GM12874 (cell line): ENCODE results near the gene GOLIM4.

Source experiments
- CTCF ChIP-seq: IDR thresholded peaks from 2 replicates; pipeline ENCODE4 v1.5.1; 2011; ENCODE audit warnings: low read depth, mild to moderate bottlenecking, control low read depth, low read length, moderate library complexity; ENCODE audit not compliant: insufficient read depth

GOLIM4 gene

GRCh38 chr3:168034152-168034928, 61.4 kb downstream of the GOLIM4 start:
- TF ChIP-seq CTCF: no peak

GRCh38 chr3:168030577-168030976, 65.1 kb downstream of the GOLIM4 start:
- no peak for TF ChIP-seq CTCF

- no peak for TF ChIP-seq CTCF
Observed at GRCh38 chr3:168029705-168030104, 66.0 kb downstream of the GOLIM4 start.

DNA sequence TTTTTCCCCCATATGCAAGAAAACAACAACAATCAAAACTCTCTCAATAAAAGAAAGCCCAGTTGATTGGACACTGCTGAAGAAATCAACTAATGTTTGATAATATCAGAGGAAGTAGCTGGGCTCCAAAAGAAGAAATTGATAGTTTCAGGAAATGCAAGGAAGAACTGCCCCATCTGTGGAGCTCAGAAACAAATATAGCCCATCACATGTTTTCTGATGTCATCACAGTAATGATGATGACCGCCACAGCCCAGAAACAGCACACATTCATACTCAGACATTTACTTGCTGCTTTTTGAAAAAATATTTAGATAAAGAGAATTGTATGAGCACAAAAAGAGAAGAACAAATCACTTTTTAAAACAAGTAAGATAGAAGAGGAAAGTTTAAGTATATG, 67.6 kb downstream of the GOLIM4 start:
- no peak for TF ChIP-seq CTCF

GRCh38 chr3:168026764-168027163, 69.0 kb downstream of the GOLIM4 start:
- no peak for TF ChIP-seq CTCF

DNA sequence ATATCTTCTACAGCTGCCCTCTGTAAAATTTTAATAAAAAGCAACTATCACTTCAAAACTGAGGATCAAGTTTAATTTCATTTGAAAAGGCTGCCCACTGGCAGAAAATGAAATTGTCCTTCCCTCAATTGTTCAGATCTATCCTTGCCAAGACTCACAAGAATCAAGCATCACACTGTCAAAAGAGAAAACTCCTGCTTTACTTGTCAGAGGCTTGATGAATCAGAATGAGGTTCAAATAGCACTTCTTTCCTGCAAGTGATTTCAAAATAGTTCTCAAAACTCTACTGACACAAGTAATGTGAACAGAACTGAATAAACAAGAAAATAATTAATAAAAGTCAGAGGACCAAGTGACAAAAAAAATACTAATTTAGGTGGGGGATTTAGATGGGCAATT, 70.6 kb downstream of the GOLIM4 start:
- TF ChIP-seq CTCF: no peak

DNA sequence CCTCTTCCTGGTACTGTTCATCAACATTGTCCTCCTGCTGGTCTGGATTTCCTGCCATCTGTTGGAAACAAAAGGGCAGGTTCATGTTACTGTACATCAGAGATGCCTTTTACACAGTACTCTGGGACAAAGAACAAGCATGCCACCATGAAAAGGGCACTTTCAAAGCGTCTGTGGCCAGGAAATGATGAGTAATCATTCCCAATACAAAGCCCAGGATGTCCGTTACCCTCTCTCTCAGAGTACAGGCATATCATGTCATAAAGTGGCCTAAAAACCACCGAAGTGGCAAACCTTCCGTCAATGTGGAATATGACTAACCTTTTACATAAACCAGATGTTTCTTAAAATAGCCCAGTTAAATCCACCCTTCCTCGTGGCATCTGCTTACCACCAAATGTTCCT, 71.2 kb downstream of the GOLIM4 start:
- no peak for TF ChIP-seq CTCF
